Neural crest cell (in vitro differentiated cells): ENCODE measurements around the gene KRT5. TPM values are rescaled to one million over a fixed set of nuclear protein-coding genes. Genes with fewer than 3 reads are reported as not detected.

Experiments
- DNase-seq: peaks from one replicate; pipeline ENCODE4 v3.0.0; 2021; ENCODE audit warnings: low read depth, mixed read lengths, low spot score
- H3K27ac Mint-ChIP-seq: one replicate; pipeline ENCODE4 v1.8.0; 2021; ENCODE audit warnings: mild to moderate bottlenecking, mixed read lengths; ENCODE audit not compliant: unreplicated experiment
- H3K27me3 Mint-ChIP-seq: 2 replicates; pipeline ENCODE4 v1.8.0; 2021; ENCODE audit warnings: low read depth, mild to moderate bottlenecking, mixed read lengths
- H3K36me3 Mint-ChIP-seq: 2 replicates; pipeline ENCODE4 v1.8.0; 2021; ENCODE audit warnings: low read depth, mild to moderate bottlenecking, mixed read lengths
- H3K4me1 Mint-ChIP-seq: 2 replicates; pipeline ENCODE4 v1.8.0; 2021; ENCODE audit warnings: mixed read lengths
- H3K4me3 Mint-ChIP-seq: one replicate; pipeline ENCODE4 v1.8.0; 2021; ENCODE audit warnings: mild to moderate bottlenecking, mixed read lengths
- H3K9me3 Mint-ChIP-seq: 2 replicates; pipeline ENCODE4 v1.8.0; 2021; ENCODE audit warnings: mixed read lengths
- total RNA-seq: library from RNA; stranded (reverse); gene quantifications from 2 replicates; pipeline ENCODE4 v1.2.1, GENCODE V29; 2021
- TF ChIP-seq, protein P1 (sequence below): fragments of 200-600 bp; sonication (generic); conservative IDR thresholded peaks from 2 replicates; pipeline ENCODE4 v1.5.0; 2021; ENCODE audit warnings: antibody characterized with exemption, mild to moderate bottlenecking

KRT5 gene
- total RNA-seq, 1 donor from 2014 or later = not detected

DNA sequence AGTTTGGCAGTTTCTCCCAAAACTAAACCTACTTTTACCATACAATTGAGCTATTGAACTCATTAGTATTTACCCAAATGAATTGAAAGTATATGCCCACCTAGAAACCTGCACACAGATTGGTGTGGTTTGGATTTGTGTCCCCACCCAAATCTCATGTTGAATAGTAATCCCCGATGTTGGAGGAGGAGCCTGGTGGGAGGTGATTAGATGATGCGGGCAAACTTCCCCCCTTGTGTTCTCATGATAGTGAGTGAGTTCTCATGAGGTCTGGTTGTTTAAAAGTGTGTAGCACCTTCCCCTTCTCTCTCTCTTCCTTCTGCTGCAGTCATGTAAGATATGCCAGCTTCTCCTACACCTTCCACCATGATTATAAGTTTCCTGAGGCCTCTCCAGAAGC, 42.5 kb downstream of the KRT5 start:
- TF ChIP-seq, protein P1, sequence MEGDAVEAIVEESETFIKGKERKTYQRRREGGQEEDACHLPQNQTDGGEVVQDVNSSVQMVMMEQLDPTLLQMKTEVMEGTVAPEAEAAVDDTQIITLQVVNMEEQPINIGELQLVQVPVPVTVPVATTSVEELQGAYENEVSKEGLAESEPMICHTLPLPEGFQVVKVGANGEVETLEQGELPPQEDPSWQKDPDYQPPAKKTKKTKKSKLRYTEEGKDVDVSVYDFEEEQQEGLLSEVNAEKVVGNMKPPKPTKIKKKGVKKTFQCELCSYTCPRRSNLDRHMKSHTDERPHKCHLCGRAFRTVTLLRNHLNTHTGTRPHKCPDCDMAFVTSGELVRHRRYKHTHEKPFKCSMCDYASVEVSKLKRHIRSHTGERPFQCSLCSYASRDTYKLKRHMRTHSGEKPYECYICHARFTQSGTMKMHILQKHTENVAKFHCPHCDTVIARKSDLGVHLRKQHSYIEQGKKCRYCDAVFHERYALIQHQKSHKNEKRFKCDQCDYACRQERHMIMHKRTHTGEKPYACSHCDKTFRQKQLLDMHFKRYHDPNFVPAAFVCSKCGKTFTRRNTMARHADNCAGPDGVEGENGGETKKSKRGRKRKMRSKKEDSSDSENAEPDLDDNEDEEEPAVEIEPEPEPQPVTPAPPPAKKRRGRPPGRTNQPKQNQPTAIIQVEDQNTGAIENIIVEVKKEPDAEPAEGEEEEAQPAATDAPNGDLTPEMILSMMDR = no peak
- Mint-ChIP-seq H3K4me1 (no peaks in the 10 kb centered on the region), H3K36me3 (no peaks in the 10 kb centered on the region), H3K9me3 (peaks cover 12% of the 10 kb centered on the region), H3K4me3 (no peak overlapping the region), H3K27ac (no peak overlapping the region), H3K27me3 (peaks cover 15% of the 10 kb centered on the region)
- DNase-seq = no peak

DNA sequence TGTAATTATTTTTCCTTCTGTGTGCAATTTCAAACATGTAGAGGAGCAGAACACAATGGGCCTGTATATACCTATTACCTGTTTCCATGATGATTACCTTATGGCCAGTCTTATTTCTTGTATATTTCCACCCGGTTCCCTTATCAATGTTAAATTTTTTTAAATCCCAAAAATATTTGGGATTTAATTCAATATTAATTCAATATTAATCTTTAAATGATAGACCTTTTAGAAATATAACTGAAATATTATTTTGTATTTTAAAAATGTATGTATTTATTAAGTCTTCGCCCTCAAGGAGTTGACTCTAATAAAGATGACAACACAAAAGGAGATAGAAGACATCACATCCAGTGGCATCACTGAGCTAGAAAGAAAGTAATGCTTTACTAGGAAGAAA, 46.0 kb downstream of the KRT5 start:
- DNase-seq = no peak
- TF ChIP-seq, protein P1 = no peak
- no peaks in the 10 kb centered on the region for H3K4me1 Mint-ChIP-seq
- H3K27ac Mint-ChIP-seq = peak overlapping the region; percentile 28
- H3K36me3 Mint-ChIP-seq = no peaks in the 10 kb centered on the region
- H3K9me3 Mint-ChIP-seq = peaks cover 7% of the 10 kb centered on the region
- H3K27me3 Mint-ChIP-seq = peaks cover 16% of the 10 kb centered on the region
- H3K4me3 Mint-ChIP-seq = no peak overlapping the region

DNA sequence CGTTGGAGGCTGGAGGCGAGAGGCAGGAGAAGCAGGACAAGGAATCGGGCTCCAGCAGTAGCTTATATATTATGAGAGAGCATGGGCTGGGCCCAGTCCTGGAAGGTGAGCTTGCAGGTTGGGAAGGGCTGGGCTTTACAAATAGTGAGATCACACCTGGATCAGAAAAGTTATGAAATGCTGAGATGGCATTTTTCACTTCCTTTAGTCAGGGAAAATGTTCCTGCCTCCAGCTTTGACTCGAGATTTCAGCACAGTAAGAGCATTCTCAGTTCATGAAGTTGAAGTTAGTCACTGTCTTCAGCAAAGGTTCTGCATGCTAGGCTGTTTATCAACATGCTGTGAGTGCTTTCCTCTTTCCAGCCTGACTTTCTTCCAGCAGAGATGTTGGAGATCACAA, 46.4 kb downstream of the KRT5 start, which contains the start of gene KRT6C:
KRT6C (minus strand) TSS at position 38 of the 400 bp plus-strand sequence. CDS start 68 bp downstream, outside the sequence.
- TF ChIP-seq, protein P1 = no peak
- Mint-ChIP-seq H3K4me3 (no peak within 1 kb of the TSS), H3K4me1 (no peaks in the 10 kb centered on the region), H3K9me3 (peaks cover 7% of the 10 kb centered on the region), H3K36me3 (no peaks in the 10 kb centered on the region), H3K27ac (peak within 1 kb of the TSS; percentile 28), H3K27me3 (peaks cover 16% of the 10 kb centered on the region)
- no peak for DNase-seq

DNA sequence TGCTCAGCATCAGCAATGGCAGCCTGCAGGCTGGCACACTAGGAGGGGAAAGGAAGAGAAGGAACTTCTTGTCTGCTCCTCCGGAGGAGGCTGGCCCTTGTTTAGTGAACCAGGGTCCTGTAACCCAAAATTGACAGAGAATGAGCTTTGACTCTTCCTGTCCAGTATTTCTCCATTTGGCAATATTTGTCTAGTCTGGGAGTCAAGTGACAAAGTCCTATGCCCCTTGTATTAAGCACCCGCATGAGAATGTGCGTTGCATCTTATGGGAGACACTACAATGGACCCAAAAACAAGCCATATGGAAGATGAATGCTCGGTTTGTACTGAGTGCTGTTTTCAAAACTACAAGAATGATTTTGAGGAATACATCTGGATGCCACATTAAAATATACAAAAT, 50.3 kb downstream of the KRT5 start:
- Mint-ChIP-seq H3K36me3 (no peaks in the 10 kb centered on the region), H3K4me3 (no peak overlapping the region), H3K9me3 (no peaks in the 10 kb centered on the region), H3K4me1 (no peaks in the 10 kb centered on the region), H3K27me3 (peaks cover 19% of the 10 kb centered on the region), H3K27ac (no peak overlapping the region)
- no peak for DNase-seq
- TF ChIP-seq, protein P1 = no peak

DNA sequence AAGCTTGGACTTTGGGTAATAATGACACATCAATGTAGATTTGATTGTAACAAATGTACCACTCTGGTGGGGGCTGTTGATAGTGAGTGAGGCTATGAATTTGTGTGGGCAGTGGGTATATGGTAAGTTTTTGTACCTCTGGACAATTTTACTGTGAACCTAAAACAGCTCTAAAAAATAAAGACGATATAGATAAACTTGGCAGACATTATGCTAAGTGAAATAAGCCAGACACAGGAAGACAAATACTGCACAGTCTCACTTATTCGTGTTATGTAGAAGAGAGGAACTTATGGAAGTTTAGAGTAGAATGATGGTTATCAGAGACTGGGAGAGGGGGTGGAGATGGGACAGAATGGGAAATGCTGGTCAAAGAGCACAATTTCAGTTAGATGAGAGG, 55.3 kb downstream of the KRT5 start:
- no peak for DNase-seq
- no peaks in the 10 kb centered on the region for H3K4me1 Mint-ChIP-seq

More for the DNA sequence above, 55.3 kb downstream of the KRT5 start:
- H3K4me3 Mint-ChIP-seq = no peak overlapping the region
- no peaks in the 10 kb centered on the region for H3K9me3 Mint-ChIP-seq
- no peaks in the 10 kb centered on the region for H3K36me3 Mint-ChIP-seq
- no peak overlapping the region for H3K27ac Mint-ChIP-seq
- peaks cover 11% of the 10 kb centered on the region for H3K27me3 Mint-ChIP-seq
- TF ChIP-seq, protein P1 = no peak

Other genes starting within 250 kb of the KRT5 start
- not detected in 2 replicates for gene KRT86, start 245.7 kb downstream of the KRT5 start, total RNA-seq
- not detected in 2 replicates for gene KRT81, start 228.9 kb downstream of the KRT5 start, total RNA-seq
- not detected in 2 replicates for gene KRT83, start 199.0 kb downstream of the KRT5 start, total RNA-seq
- not detected in 2 replicates for gene KRT85, start 152.9 kb downstream of the KRT5 start, total RNA-seq
- gene KRT84, start 134.7 kb downstream of the KRT5 start, total RNA-seq = not detected in 2 replicates
- gene KRT82, start 114.1 kb downstream of the KRT5 start, total RNA-seq = not detected in 2 replicates
- not detected in 2 replicates for gene KRT75, start 86.0 kb downstream of the KRT5 start, total RNA-seq
- not detected in 2 replicates for gene KRT6B, start 68.2 kb downstream of the KRT5 start, total RNA-seq
- gene KRT6C, start 46.6 kb downstream of the KRT5 start, total RNA-seq = not detected in 2 replicates
- gene KRT6A, start 27.1 kb downstream of the KRT5 start, total RNA-seq = not detected in 2 replicates
- not detected in 2 replicates for gene KRT71, start 32.8 kb upstream of the KRT5 start, total RNA-seq
- gene KRT74, start 53.4 kb upstream of the KRT5 start, total RNA-seq = not detected in 2 replicates
- gene KRT72, start 81.1 kb upstream of the KRT5 start, total RNA-seq = not detected in 2 replicates
- not detected in 2 replicates for gene KRT73, start 98.2 kb upstream of the KRT5 start, total RNA-seq
- gene KRT2, start 131.8 kb upstream of the KRT5 start, total RNA-seq = not detected in 2 replicates
- gene KRT1, start 160.0 kb upstream of the KRT5 start, total RNA-seq = not detected in 2 replicates
- gene KRT77, start 183.1 kb upstream of the KRT5 start, total RNA-seq = not detected in 2 replicates